Kidney (tissue), 14 donors: Measurements from ENCODE around the gene WRAP73. TPM values are rescaled to one million over a fixed set of nuclear protein-coding genes. Genes with fewer than 3 reads are reported as not detected.

Experiments
- DNase-seq, 5 donors: peaks; one replicate each; pipeline ENCODE4 v3.0.0-alpha.2; 2013 to 2020
- FAIRE-seq: peaks from 2 replicates; lab custom pipeline; 2012; peaks lifted over from hg19 to GRCh38; lab: Jason Lieb, UNC
- H3K27ac ChIP-seq, 2 donors: one replicate each; pipeline ENCODE4 v1.7.0; 2013; ENCODE audit warnings: low read depth in 2 of 2, low read length in 2 of 2, inconsistent platforms in 1 of 2
- H3K27me3 ChIP-seq: one replicate; pipeline ENCODE4 v1.7.1; 2013; ENCODE audit warnings: low read length, inconsistent platforms; ENCODE audit not compliant: control insufficient read depth, insufficient read depth
- H3K36me3 ChIP-seq, 3 donors: one replicate each; pipeline versions ENCODE4 v1.7.0 to v1.7.1; 2013; ENCODE audit warnings: low read length in 3 of 3, control low read depth in 1 of 3, inconsistent platforms in 1 of 3; ENCODE audit not compliant: insufficient read depth in 3 of 3, control insufficient read depth in 2 of 3
- H3K4me1 ChIP-seq, 3 donors: one replicate each; pipeline versions ENCODE4 v1.7.0 to v1.7.1; 2013; ENCODE audit warnings: low read length in 3 of 3, inconsistent platforms in 1 of 3, low read depth in 1 of 3; ENCODE audit not compliant: control insufficient read depth in 2 of 3, insufficient read depth in 2 of 3
- H3K4me3 ChIP-seq, 3 donors: one replicate each; pipeline versions ENCODE4 v1.7.0 to v1.8.1; 2013; ENCODE audit warnings: low read length in 3 of 3, control low read depth in 1 of 3, inconsistent platforms in 1 of 3
- H3K9ac ChIP-seq, 3 donors: one replicate each; pipeline versions ENCODE4 v1.7.0 to v1.7.1; 2013; ENCODE audit warnings: low read length in 3 of 3, control low read depth in 1 of 3, inconsistent platforms in 1 of 3
- H3K9me3 ChIP-seq, 3 donors: one replicate each; pipeline versions ENCODE4 v1.7.0 to v1.7.1; 2013; ENCODE audit warnings: low read length in 3 of 3, control low read depth in 1 of 3, inconsistent platforms in 1 of 3; ENCODE audit not compliant: control insufficient read depth in 2 of 3, insufficient read depth in 1 of 3
- CTCF ChIP-seq: IDR thresholded peaks from 3 replicates; pipeline ENCODE4 v1.5.1; 2012; ENCODE audit warnings: mild to moderate bottlenecking, moderate library complexity, borderline replicate concordance; ENCODE audit not compliant: insufficient read depth; ENCODE audit errors: extremely low read depth
- intact Hi-C: fragments of 100-400 bp; cut with DNase I; formaldehyde crosslinking; loops from one replicate; pipeline ENCODE4 v1.11.1; 2022
- polyA plus RNA-seq: library from polyadenylated mRNA; stranded (reverse); fragments of 350-450 nt; fragmentation: Illumina TruSeq; extraction: RNeasy Lipid Tissue Mini Kit (QIAGEN cat#74804); gene quantifications from one replicate; pipeline ENCODE4 v1.2.3, GENCODE V29; 2014; ENCODE audit warnings: low read depth, low replicate concordance; ENCODE audit not compliant: insufficient read depth
- total RNA-seq: library from RNA; stranded (reverse); fragmentation: NEBNext Ultra II Directional; extraction: Animal tissue kit (Norgen Biotek cat#: 25700); gene quantifications from one replicate; pipeline ENCODE4 v1.2.1, GENCODE V29; 2021
- donor health status: control.
- donor health status: control.
- donor health status: control.
- donor health status: control.
- donor health status: control.
- donor health status: DM: yes; HTN: yes; CAD: no.
- donor health status: Normal renal cell carcinoma (clear cell type).

Gene WRAP73
- total and polyA plus RNA-seq, 2 donors from 2014 or later = 18.4 to 19.6 TPM

- Histone ChIP-seq H3K9ac (no peak overlapping the region), H3K27me3 (no peaks in the 10 kb centered on the region), H3K9me3 (no peaks in the 10 kb centered on the region), H3K4me1 (no peaks in the 10 kb centered on the region), H3K36me3 (no peaks in the 10 kb centered on the region), H3K4me3 (no peak overlapping the region), H3K27ac (no peak overlapping the region)
- no peak for TF ChIP-seq CTCF
- intact Hi-C loops = no loop called here
- DNase-seq (no peak), FAIRE-seq (no peak)
Measured at GRCh38 chr1:3595949-3596348, 54.0 kb downstream of the WRAP73 start.

- intact Hi-C loops = no loop called here
- Histone ChIP-seq H3K9ac (no peak overlapping the region), H3K4me3 (no peak overlapping the region), H3K27ac (no peak overlapping the region), H3K36me3 (no peaks in the 10 kb centered on the region), H3K27me3 (no peaks in the 10 kb centered on the region), H3K4me1 (no peaks in the 10 kb centered on the region), H3K9me3 (no peaks in the 10 kb centered on the region)
- no peak for TF ChIP-seq CTCF
- no peak for FAIRE-seq
- DNase-seq = no peak
Measured at GRCh38 chr1:3594706-3595377, 55.1 kb downstream of the WRAP73 start.

GRCh38 chr1:3593745-3594144 lies 56.2 kb downstream of the WRAP73 start:
- no peak for DNase-seq
- FAIRE-seq = no peak
- H3K27ac ChIP-seq = no peak overlapping the region
- no peaks in the 10 kb centered on the region for H3K9me3 ChIP-seq
- H3K9ac ChIP-seq = no peak overlapping the region
- H3K27me3 ChIP-seq = no peaks in the 10 kb centered on the region
- TF ChIP-seq CTCF = no peak
- no peaks in the 10 kb centered on the region for H3K4me1 ChIP-seq
- intact Hi-C loops = no loop called here
- no peaks in the 10 kb centered on the region for H3K36me3 ChIP-seq
- H3K4me3 ChIP-seq = no peak overlapping the region

GRCh38 chr1:3593334-3593733 lies 56.6 kb downstream of the WRAP73 start:
- H3K9ac ChIP-seq = no peak overlapping the region
- no peak for TF ChIP-seq CTCF
- H3K4me3 ChIP-seq = no peak overlapping the region
- no peaks in the 10 kb centered on the region for H3K36me3 ChIP-seq
- no peak overlapping the region for H3K27ac ChIP-seq
- H3K4me1 ChIP-seq = no peaks in the 10 kb centered on the region
- FAIRE-seq = no peak
- intact Hi-C loops = no loop called here
- no peaks in the 10 kb centered on the region for H3K27me3 ChIP-seq
- H3K9me3 ChIP-seq = no peaks in the 10 kb centered on the region
- DNase-seq = no peak
